KBM-7 (cell line): Measurements from ENCODE around the gene OR8B4.
"Not testable (repeated sequence)": the region's sequence is repeated elsewhere in the genome, so short reads cannot be mapped to it uniquely, and the experiment has no call there.

Source experiments
- DNase-seq: peaks from one replicate; pipeline ENCODE4 v3.0.0-alpha.2; 2015
- in situ Hi-C: fragments of 300-500 bp; cut with MboI; formaldehyde crosslinking; loops from 2 replicates; pipeline ENCODE4 v1.14.3; 2020; ENCODE audit warnings: low sequenced_read_pairs, low pct_unique_long_range_greater_than_20kb, mixed read lengths

Gene OR8B4

GRCh38 chr11:124421043-124421442 lies 3.6 kb downstream of the OR8B4 start:
- DNase-seq: no peak
- in situ Hi-C loops: no loop called here

DNA sequence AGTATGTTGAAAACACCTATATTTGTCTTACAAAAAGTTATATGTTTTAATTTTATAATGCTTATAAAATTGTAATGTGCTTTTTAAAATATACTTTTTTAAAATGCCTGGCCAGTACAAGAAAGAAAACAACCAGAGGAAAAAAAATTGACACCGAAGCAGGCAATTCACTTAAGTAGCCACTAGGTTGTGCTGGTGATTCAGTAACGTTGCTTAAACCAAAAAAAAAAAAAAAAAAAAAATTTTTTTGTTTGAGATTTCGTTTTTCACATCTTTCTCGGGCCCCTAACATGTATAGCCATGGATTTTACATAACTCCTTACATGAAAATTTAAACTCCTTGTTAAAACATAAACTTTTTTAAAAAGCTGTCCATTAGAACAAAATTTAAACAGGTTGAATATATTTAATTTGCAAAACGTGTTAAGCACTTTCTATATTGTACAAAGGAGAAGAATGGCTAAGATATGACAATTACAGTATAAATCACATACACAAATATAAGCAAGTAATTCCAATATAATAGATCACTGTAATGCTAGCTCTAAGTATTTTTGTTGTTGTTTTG lies 9.2 kb downstream of the OR8B4 start:
- peak; percentile 26 for DNase-seq
- in situ Hi-C loops: no loop called here

DNA sequence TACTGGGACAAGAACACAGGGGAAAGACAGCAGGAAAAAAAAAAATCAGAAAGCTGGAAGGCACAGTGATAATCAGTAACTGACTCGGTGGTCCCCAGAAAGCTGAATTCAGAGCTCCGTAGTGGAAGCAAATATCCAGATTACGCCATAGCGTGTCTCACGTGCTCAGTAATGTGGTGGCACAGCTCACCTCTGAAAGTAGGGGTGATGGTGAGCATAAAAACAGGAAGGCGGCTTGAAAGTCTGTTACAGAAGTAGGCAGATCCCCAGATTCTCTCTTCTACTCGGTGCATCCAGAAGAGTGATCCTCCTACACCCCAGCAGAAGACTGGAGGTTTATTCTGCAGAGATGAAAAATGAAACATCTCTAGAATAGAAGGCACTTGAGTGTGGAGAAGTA lies 14.8 kb downstream of the OR8B4 start:
- in situ Hi-C loops: no loop called here
- DNase-seq: no peak

GRCh38 chr11:124405581-124405980 lies 19.1 kb downstream of the OR8B4 start:
- no peak for DNase-seq
- in situ Hi-C loops: no loop called here

DNA sequence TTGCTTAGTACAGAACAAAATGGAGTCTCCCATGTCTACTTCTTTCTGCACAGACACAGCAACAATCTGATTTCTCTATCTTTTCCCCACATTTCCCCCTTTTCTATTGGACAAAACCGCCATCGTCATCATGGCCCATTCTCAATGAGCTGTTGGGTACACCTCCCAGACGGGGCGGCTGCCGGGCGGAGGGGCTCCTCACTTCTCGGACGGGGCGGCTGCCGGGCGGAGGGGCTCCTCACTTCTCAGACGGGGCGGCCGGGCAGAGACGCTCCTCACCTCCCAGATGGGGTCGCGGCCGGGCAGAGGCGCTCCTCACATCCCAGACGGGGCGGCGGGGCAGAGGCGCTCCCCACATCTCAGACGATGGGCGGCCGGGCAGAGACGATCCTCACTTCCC lies 21.5 kb downstream of the OR8B4 start:
- in situ Hi-C loops, DNase-seq: not testable (repeated sequence)

- peak; percentile 52 for DNase-seq
- in situ Hi-C loops: no loop called here
Observed at GRCh38 chr11:124402326-124402922, 22.2 kb downstream of the OR8B4 start.

DNA sequence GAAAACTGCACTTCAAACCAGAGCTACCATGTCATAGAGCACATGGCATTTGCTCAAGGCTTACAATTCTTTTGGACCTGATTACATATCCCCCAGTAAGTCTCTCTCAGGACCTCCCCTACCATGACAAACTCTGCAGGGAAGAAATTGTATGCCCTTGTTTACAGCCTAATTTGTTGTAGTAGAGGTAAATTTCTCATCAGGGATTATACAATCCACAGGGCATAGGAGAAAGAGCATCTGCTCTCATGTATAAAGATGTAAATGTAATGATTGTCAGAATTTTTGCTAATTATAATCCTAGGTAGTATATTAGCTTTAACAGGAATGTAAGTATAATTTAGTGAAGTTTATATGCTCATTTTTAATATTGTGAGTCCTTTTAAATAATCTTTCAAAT lies 25.7 kb downstream of the OR8B4 start, which contains the start of gene OR8B3:
Gene OR8B3, minus strand, starts transcription at position 101 of the 400 bp plus-strand sequence. CDS start 1,673 bp downstream, outside the sequence.
- in situ Hi-C loops: no loop called here
- DNase-seq: no peak

GRCh38 chr11:124396847-124397246 lies 27.8 kb downstream of the OR8B4 start:
- DNase-seq, in situ Hi-C loops: not testable (repeated sequence)

DNA sequence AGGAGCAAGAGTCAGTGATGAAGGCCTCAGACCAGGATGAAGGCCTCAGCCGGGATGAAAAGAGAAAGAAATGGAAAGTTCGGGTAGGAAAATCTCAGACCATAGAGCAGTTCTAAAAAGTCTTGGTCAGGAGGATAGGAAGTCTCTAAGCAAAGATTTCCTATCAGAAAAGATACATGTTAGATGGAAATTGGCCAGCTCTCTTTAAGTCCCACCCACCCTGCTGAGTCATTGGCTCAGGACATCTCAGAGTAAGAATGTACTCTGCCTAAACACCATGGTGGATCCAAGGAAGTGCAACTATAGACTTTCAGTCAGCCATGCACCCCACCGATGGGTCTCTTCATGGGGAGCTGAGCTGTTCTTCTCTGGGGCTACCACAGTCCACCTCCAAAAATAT lies 30.3 kb downstream of the OR8B4 start:
- in situ Hi-C loops: no loop called here
- DNase-seq: no peak

GRCh38 chr11:124384399-124384798 lies 40.3 kb downstream of the OR8B4 start, which contains the start of gene OR8B2:
OR8B2 (minus strand) TSS chr11:124384499; CDS start chr11:124383343, 1,156 bp downstream.
- in situ Hi-C loops: no loop called here
- DNase-seq: no peak

DNA sequence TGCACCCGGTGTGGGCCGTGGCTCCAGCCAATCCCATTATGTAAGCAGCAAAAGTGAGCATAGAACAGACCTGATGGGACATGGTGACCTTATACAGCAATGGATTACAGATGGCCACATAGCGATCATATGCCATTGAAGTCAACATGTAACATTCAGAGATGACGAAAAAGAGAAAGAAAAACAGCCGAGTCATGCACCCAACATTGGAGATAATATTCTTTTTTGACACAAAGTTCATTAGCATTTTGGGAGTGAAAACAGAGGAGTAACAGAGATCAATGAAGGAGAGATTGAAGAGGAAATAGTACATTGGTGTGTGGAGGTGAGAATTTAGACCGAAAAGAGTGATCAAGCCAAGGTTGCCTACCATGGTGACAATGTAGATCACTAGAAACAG lies 41.8 kb downstream of the OR8B4 start:
- in situ Hi-C loops, DNase-seq: not testable (repeated sequence)

GRCh38 chr11:124380585-124380984 lies 44.1 kb downstream of the OR8B4 start:
- in situ Hi-C loops: no loop called here
- DNase-seq: no peak

GRCh38 chr11:124376280-124376679 lies 48.4 kb downstream of the OR8B4 start:
- in situ Hi-C loops: no loop called here
- DNase-seq: no peak
